NCI-H187 (cell line): ENCODE results near the gene RSPO3.

Experiments used
- DNase-seq, 2 experiments: peaks; one replicate each; lab custom pipeline; 2025; lab: John Stamatoyannopoulos, UW

Gene RSPO3

DNA sequence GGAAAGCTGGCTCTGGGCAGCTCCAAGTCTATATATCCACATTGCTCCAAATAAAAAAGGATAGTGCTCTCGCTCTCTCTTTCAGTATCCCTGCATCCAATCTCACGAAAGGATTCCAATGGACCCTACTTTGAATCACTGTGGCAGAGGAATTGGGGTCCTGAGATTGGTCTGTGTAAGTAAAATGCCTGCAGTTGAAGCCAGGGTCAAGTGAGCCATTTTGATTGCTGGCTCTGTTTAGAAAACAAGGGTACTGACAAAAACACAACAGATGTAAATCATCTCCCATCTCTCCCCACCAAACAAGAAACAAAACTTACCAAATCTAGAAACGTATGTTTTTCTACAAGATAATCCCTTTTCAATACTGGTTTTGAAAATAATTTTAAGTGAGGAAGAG lies 45.6 kb downstream of the RSPO3 start:
- DNase-seq = no peak

DNA sequence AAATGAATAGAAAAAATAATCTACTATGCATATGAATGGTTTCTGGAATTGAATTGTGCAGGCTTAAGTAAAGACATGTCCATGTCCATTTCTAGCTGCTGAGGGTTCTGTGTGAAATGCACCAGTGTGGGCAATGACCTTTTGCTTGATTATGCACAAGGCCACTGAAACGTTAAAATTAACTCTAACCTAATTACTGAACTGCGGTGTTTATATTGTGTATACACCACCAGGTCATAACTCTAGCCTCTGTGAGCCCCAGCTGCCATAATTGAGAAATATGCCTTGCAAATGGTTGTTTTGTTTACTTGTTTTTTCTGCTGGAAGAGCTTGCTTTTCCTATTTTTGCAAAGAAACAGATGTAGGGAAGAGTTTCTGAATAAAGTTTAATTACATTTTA lies 46.1 kb downstream of the RSPO3 start:
- no peak for DNase-seq

- no peak for DNase-seq
These were observed 54.9 kb downstream of the RSPO3 start for GRCh38 chr6:127173156-127173940.

DNA sequence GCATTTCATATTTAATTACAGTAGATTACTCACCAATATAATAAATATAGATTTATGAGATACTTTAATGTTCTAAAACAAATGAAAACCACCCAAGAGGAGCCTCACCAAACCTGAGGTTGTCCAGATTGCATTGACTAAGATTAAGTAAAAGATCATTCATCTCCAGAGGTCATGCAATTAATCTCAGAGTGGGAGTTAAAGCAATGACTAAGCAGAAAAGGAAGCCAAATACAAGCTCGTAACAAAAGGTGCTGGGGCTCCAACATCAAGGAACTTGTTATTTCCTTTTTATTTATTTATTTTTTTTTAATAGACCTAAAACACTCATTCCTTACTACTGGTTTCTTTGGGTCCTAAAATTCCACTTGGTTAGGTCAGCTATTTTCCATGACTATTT lies 57.7 kb downstream of the RSPO3 start:
- DNase-seq = no peak

DNA sequence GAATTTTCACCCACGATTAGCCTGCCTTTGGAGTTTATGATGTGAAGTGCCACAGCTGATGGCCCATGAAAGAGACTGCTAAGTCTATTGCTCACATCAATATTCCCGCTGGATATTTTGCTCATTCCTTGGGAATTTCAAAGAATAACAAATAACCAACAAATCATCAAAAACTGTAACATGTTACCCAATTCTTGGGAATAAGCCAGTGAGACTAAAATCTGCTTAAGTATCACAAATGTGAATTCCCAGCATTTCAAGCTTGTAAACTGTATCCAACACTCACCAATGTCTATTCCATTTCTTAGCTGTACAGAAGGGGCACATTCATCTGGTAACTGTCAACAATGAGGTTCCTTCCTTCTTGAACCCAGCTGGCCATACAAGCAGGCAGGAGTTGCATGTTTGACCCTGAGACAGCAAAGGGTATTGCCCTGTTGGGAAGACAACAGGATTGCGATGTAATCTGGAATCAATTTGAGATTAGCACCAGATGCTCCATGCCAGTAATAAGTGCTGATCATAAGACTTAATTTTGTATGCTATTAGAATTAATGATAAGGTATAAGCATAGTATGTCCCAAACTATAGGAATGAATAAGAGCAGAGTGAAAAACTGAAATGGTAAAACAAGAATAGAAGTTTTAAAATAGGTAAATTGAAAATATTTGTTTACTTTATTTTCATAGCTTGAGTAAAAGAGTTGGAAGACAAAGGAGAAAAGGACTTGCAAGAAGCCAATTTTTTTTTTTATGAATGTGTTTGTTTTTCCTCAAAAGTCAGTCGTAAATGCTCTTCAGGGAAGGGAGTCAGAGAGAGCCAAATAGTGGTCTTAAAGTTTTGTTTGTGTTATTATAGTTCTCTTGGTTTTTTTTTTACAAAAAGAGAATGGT lies 58.8 kb downstream of the RSPO3 start:
- no peak for DNase-seq

DNA sequence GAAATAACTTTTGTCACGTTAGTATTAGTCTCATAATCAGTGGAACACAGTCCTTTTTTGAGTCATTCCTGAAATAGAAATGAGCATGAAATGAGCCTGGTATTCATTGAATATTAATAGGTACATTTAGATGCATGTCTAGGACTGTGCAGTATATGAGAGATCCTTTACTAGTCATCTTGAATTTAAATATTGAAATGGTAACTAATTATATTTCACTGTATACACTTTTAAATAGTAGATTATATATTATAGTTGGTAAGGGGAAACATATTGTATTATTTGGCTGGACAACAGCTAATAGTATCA lies 59.4 kb downstream of the RSPO3 start:
- no peak for DNase-seq

DNA sequence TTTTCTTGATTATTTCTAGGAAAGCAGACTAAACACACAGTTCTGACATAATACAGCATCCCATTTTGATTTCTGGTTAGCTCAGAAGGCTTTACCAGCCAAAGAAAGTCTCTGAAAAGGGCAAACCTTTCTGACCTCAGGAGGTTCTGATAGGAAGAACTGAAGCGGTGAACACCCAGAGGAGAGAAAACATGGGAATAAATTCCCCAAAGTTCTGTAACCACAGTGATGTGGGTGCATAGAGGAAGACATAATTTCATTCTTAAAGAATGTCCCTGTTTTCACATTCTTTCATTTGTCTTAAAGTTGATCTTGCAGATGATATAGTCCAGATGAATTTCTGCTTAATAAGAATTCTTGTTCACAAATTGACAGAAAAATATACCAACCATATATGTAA lies 60.3 kb downstream of the RSPO3 start:
- DNase-seq = no peak

DNA sequence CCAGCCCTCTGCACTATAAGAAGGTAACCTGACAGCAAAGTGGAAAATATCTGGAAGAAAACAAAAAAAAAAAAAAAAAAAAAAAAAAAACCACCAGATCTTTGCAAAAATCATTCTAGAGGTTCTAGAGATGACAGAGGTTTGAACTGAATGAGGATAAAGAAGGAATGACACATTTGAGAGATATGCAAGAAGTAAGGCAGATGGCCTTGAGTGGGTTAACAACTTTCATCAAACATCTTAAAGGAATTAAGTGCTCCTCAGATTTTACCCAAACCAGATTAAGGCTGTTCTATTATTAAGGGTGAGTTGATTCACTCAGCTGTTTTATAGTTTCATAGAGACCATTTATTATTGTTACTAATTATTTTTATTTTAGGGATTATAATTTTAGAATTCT lies 62.0 kb downstream of the RSPO3 start:
- no peak for DNase-seq

DNA sequence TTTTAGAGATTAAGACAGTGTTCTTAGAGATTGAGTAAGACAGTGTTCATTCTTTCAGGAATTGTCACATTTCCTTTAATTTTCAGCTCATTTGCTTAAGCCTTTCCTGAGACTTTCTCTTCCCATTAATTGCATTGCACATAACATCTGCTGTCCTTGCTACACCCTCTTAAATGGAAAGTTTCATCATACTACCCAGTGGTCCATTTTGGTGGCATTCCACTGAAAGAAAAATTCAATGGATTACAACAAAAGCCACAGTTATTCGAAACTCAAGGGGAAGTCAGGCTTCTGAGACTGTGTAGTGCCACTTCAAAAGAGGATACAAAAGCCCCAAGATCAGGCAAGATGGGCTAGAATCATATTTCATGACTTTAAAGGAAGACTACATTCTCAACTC lies 64.0 kb downstream of the RSPO3 start:
- DNase-seq = no peak

DNA sequence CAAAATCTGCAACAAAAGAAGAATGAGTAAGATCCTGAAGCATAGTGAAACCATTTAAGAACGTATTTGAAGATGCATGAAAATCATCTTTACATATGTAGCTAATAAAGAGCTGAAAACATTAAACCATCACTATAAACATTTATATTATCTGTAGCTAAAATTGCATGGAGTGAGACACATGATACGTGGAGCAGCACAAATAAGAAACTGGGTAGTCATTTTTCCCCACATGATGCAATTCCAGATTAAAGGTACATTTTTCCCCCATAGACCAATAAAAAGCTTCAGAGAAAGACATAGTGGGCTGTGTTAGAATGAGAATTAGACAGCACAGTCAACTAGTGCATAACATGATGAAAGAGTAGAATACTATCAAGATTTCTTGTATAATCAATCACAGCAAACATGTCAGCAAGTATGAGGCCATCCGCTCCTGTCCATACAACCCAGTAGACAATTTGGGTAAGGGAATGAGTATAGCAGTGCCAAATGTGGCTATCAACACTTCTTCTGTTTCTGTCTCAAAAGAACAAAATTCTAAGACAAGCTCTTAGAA lies 67.0 kb downstream of the RSPO3 start:
- DNase-seq = no peak

DNA sequence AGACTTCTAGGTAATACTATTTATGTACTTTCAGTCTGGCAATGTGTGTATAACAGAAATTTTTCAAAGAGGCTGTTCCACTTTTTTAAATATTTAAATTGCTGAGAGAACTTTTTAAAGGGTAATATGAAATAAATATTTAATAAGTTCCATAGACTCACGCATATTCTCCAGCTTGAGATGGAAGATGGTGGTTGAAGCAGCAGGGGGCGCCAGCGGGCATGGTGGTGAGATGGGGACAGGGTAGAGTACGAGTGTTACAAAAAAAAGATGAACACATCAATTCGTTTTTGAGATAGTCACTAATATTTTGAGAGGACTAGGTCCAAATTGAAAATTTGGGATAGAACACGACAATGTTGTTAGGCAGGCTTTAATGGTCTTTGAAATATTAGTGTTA lies 68.4 kb downstream of the RSPO3 start:
- DNase-seq = peak in 1 of 2 experiments; percentile 3

GRCh38 chr6:127188744-127189143 lies 70.3 kb downstream of the RSPO3 start:
- DNase-seq = no peak

DNA sequence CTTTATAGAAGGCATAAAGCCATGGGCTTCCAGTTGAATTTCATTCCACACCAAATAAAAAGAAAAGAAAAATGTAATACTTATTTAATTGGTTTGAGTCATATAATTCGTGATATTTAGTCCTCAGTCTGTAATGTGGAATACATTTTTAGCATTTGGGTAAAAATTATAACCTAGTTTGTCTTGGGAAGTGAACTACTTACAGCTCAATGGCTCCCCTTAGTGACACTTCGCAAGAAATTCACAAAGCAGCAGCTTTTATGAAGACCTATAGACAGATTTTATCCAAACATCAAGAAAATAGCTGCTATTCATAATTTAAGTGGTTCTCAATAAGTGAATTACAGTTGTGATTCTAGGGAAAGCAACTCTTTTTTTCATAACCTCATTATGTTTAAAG lies 72.1 kb downstream of the RSPO3 start:
- no peak for DNase-seq

GRCh38 chr6:127191716-127192115 lies 73.2 kb downstream of the RSPO3 start:
- no peak for DNase-seq

DNA sequence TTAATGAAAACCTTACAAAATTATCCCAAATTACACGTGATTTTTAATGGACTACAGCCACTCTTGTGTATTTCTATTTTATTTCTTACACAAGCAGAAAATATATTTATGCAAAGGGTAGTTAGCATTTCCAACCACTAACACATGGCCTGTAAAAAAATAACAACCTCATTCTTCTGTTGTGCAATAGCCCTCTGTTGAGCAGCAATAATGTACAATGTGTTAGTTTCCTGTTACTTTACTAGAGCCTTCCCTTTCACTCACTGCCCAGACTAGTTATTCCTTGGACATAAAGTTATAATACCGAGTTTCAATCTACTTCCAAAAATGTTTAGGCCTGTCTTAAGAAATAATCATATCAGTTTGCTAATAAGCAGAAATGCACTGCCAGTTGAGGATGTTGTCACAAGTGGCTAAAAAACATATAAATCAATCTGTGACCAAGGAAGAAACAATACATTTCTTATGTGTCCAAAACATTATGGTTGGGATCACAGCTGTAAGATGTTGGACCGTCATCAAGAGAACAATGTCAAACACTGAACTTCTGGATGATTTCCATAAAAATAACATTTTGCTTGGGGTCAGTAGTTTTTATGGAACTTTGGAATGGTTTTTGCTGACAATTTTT lies 74.6 kb downstream of the RSPO3 start:
- DNase-seq = no peak

- DNase-seq = no peak
These were observed 77.4 kb downstream of the RSPO3 start for GRCh38 chr6:127195833-127196232.

- no peak for DNase-seq
These were observed 80.1 kb downstream of the RSPO3 start for GRCh38 chr6:127198549-127198948.

- DNase-seq = no peak
These were observed 81.0 kb downstream of the RSPO3 start for GRCh38 chr6:127199470-127199869.

DNA sequence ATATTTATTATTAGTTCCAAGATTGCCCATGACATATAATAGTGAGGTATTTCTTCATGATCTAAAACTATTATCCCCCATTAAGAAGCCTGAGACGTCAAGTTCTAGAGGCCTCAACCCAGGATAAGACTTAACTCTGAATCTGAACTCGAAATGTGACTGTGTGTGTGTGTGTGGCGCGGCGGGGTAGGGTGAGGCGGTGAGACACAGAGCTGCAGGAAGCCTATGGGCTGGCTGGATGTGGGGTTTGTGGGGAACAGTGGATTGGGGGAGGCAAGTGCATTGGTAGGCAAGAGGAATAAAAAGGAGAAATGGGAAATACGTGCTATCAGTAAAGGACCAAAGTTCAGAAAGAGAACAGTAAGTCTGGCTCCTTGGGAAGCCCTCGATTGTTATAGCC lies 81.6 kb downstream of the RSPO3 start:
- no peak for DNase-seq

- DNase-seq = no peak
These were observed 82.8 kb downstream of the RSPO3 start for GRCh38 chr6:127201321-127201720.

DNA sequence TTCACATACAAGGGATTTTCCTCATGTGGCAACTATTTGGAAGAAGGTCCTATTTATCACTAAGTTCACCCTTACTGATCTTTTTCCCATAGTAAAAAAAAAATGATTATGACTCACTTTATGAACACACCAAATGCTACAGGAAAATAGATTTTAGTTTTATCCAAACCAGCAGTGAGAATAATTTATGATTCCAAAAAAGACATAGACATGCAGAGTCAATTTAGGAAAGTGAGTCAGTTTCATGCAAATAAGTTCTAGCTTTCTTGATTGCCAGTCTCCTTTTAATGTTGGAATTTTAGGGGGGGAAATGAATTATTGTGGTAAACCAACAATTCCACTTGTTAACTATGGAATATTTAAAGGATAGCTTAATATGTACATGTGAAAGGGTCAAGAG lies 84.2 kb downstream of the RSPO3 start:
- no peak for DNase-seq

- no peak for DNase-seq
These were observed 85.8 kb downstream of the RSPO3 start for GRCh38 chr6:127204281-127204680.

DNA sequence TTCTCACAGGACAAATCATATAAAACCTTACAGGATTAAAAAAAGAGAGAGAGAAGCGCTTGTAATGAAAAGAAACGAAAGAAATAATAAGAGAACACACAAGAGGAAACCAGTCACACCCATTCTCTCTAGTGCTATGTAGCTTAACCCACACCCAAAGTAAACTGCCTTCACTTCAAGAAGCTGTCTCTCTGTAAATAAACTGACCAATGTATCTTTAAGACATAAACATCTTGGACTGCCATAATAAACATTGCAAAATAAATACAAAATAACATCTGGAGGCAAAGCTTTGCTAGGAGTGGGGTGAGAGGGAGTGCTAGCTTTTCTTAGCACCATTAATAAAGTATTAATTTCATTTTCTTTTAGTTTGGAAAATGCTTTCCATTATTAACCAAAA lies 86.6 kb downstream of the RSPO3 start:
- DNase-seq = no peak
